IMR-90 (cell line): ENCODE data around the gene KPNA1. TPM values are rescaled to one million over a fixed set of nuclear protein-coding genes. Genes with fewer than 3 reads are reported as not detected.
A peak's percentile ranks its signal among the peaks of the same experiment; 100 is the strongest.

Experiments
- ATAC-seq: fragments of 200-7000 bp; cut with Tn5 transposase; 2 replicates; pipeline ENCODE4 v1.9.1; 2020; ENCODE audit warnings: low read depth, mild to moderate bottlenecking, moderate library complexity
- BruUV-seq: library from RNA; stranded (reverse); fragments of 400-500 nt; replicated peaks from 2 replicates; lab custom pipeline; 2021; lab: Mats Ljungman, UMichigan
- CTCF ChIA-PET: fragments of 300-600 bp; formaldehyde crosslinking; extraction: SDS; loops from one replicate; lab custom pipeline; 2021; ENCODE audit warnings: antibody characterized with exemption; lab: Yijun Ruan, JAX
- POLR2A ChIA-PET: fragments of 300-600 bp; sonication (Branson Sonifier 250); formaldehyde crosslinking; loops from one replicate; lab custom pipeline; 2022; ENCODE audit warnings: antibody characterized with exemption; ENCODE audit not compliant: unreplicated experiment; lab: Charles Lee
- DNase-seq: peaks from one replicate; pipeline ENCODE4 v3.0.0; 2013
- H2AFZ ChIP-seq: replicated peaks from 2 replicates; pipeline ENCODE3; 2013; ENCODE audit warnings: low read length, mild to moderate bottlenecking; ENCODE audit not compliant: poor library complexity
- H2AK5ac ChIP-seq: 2 replicates; pipeline ENCODE4 v1.6.1; 2013; ENCODE audit warnings: low read depth, low read length, inconsistent platforms
- H2AK9ac ChIP-seq: replicated peaks from 2 replicates; pipeline ENCODE3; 2013; ENCODE audit warnings: mild to moderate bottlenecking, low read depth, low read length, moderate library complexity; ENCODE audit not compliant: poor library complexity
- H2BK120ac ChIP-seq: 2 replicates; pipeline ENCODE4 v1.6.1; 2013; ENCODE audit warnings: low read depth, low read length, inconsistent platforms
- H2BK15ac ChIP-seq: 3 replicates; pipeline ENCODE4 v1.6.1; 2013; ENCODE audit warnings: low read depth, low read length, inconsistent platforms
- H2BK20ac ChIP-seq: 2 replicates; pipeline ENCODE4 v1.6.1; 2013; ENCODE audit warnings: low read depth, mild to moderate bottlenecking, inconsistent platforms, low read length, moderate library complexity
- H2BK5ac ChIP-seq: 2 replicates; pipeline ENCODE4 v1.6.1; 2013; ENCODE audit warnings: mild to moderate bottlenecking, low read depth, low read length, inconsistent platforms; ENCODE audit not compliant: poor library complexity, severe bottlenecking
- H3K14ac ChIP-seq: replicated peaks from 2 replicates; pipeline ENCODE4 v1.6.1; 2013; ENCODE audit warnings: low read depth, low read length, inconsistent platforms
- H3K18ac ChIP-seq: 2 replicates; pipeline ENCODE4 v1.6.1; 2013; ENCODE audit warnings: low read depth, low read length, control low read depth
- H3K23ac ChIP-seq: 2 replicates; pipeline ENCODE4 v1.6.1; 2013; ENCODE audit warnings: low read depth, low read length, inconsistent platforms
- H3K27ac ChIP-seq: 2 replicates; pipeline ENCODE4 v1.5.1; 2013; ENCODE audit warnings: mild to moderate bottlenecking, control low read depth, low read length; ENCODE audit not compliant: insufficient read depth
- H3K27me3 ChIP-seq: 2 replicates; pipeline ENCODE4 v1.6.1; 2013; ENCODE audit warnings: low read length; ENCODE audit not compliant: control insufficient read depth, insufficient read depth
- H3K36me3 ChIP-seq: 2 replicates; pipeline ENCODE4 v1.6.1; 2013; ENCODE audit warnings: low read length, mixed read lengths; ENCODE audit not compliant: control insufficient read depth, insufficient read depth
- H3K4ac ChIP-seq: 2 replicates; pipeline ENCODE4 v1.6.1; 2013; ENCODE audit warnings: low read depth, low read length, inconsistent platforms
- H3K4me1 ChIP-seq: 2 replicates; pipeline ENCODE4 v1.6.1; 2013; ENCODE audit warnings: low read length, mixed read lengths; ENCODE audit not compliant: control insufficient read depth, insufficient read depth
- H3K4me2 ChIP-seq: 2 replicates; pipeline ENCODE4 v1.6.1; 2013; ENCODE audit warnings: low read depth, mild to moderate bottlenecking, control low read depth, low read length, moderate library complexity
- H3K4me3 ChIP-seq: 2 replicates; pipeline ENCODE4 v1.5.1; 2013; ENCODE audit warnings: low read depth, mild to moderate bottlenecking, control low read depth, low read length, moderate library complexity; ENCODE audit not compliant: insufficient read depth
- H3K56ac ChIP-seq: 2 replicates; pipeline ENCODE4 v1.6.1; 2013; ENCODE audit warnings: low read length, inconsistent platforms; ENCODE audit not compliant: insufficient read depth; ENCODE audit errors: extremely low read depth
- H3K79me1 ChIP-seq, 2 experiments: 2 replicates each; pipeline ENCODE4 v1.6.1; 2013; ENCODE audit warnings: low read length in 2 of 2, inconsistent platforms in 1 of 2, low read depth in 1 of 2
- H3K9ac ChIP-seq: 2 replicates; pipeline ENCODE4 v1.6.1; 2013; ENCODE audit warnings: low read depth, low read length, control low read depth
- H3K9me1 ChIP-seq: 2 replicates; pipeline ENCODE4 v1.6.1; 2013; ENCODE audit warnings: low read length, inconsistent platforms; ENCODE audit not compliant: insufficient read depth
- H3K9me3 ChIP-seq: 2 replicates; pipeline ENCODE4 v1.6.1; 2013; ENCODE audit warnings: low read length; ENCODE audit not compliant: control insufficient read depth, insufficient read depth
- H4K20me1 ChIP-seq: 2 replicates; pipeline ENCODE4 v1.6.1; 2013; ENCODE audit warnings: low read length, inconsistent platforms; ENCODE audit not compliant: insufficient read depth
- H4K5ac ChIP-seq: 2 replicates; pipeline ENCODE4 v1.6.1; 2013; ENCODE audit warnings: mild to moderate bottlenecking, low read depth, low read length, control low read depth
- H4K8ac ChIP-seq, 2 experiments: 2 replicates each; pipeline ENCODE4 v1.6.1; 2013; ENCODE audit warnings: low read depth in 2 of 2, low read length in 2 of 2, control low read depth in 1 of 2, inconsistent platforms in 1 of 2
- H4K91ac ChIP-seq: 2 replicates; pipeline ENCODE4 v1.6.1; 2013; ENCODE audit warnings: low read depth, low read length, inconsistent platforms; ENCODE audit not compliant: insufficient read depth
- CHD1 ChIP-seq: IDR thresholded peaks from 2 replicates; pipeline ENCODE4 v1.6.1; 2012; ENCODE audit warnings: low read depth, low read length, improper control_type of control experiment
- MXI1 ChIP-seq: IDR thresholded peaks from 2 replicates; pipeline ENCODE4 v1.6.1; 2012; ENCODE audit warnings: low read depth, mild to moderate bottlenecking, low read length, moderate library complexity, borderline replicate concordance
- WGBS, 2 experiments: methylation state at CpG; one replicate each; pipeline versions ENCODE4 v1.1.5 to v1.1.7; 2013; ENCODE audit warnings: missing lambda C conversion rate in 2 of 2; ENCODE audit not compliant: insufficient read length in 1 of 2; ENCODE audit errors: extremely low coverage in 2 of 2; 5-methylcytosine and 5-hydroxymethylcytosine counted together
- dilution Hi-C: fragments of 300-500 bp; cut with HindIII; formaldehyde crosslinking; loops from one replicate; pipeline ENCODE4 v1.14.3; 2018; ENCODE audit warnings: low sequenced_read_pairs; ENCODE audit not compliant: unreplicated experiment
- in situ Hi-C: fragments of 300-500 bp; cut with MboI; formaldehyde crosslinking; loops from 3 replicates; pipeline ENCODE4 v1.14.3; 2019; ENCODE audit warnings: low sequenced_read_pairs, inconsistent platforms, mixed read lengths
- intact Hi-C: fragments of 100-400 bp; cut with micrococcal nuclease; formaldehyde crosslinking; loops from 2 replicates; pipeline ENCODE4 v1.10.0; 2022
- polyA plus RNA-seq, 3 experiments: library from polyadenylated mRNA; depleted of rRNA; stranded (reverse); fragments of >200 nt; gene quantifications; 2 replicates each; pipeline ENCODE4 v1.2.3, GENCODE V29; 2012; ENCODE audit warnings: low replicate concordance in 1 of 3
- total RNA-seq: library from RNA; depleted of rRNA; stranded (reverse); fragments of >200 nt; gene quantifications from 2 replicates; pipeline ENCODE4 v1.2.3, GENCODE V29; 2012

KPNA1 gene
- total and polyA plus RNA-seq, 2 of the 4 experiments (the other 2 are of a cell fraction): 30.6 to 112 TPM

DNA sequence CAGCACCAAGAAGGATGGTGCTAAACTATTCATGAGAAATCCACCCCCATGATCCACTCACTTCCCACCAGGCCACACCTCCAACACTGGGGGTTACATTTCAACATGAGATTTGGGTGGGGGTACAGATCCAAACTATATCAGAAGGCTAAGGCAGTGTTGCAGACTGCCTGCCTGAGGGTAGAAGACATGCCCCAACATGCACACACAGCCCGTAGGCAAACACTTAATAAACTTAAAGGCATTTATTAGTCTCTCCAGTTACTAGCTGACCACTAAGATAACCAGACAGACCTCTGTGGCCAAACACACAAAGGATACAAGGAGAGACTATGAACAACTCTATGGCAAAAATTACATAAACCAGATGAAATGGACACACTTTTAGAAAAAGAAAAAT lies 120.6 kb downstream of the KPNA1 start:
- peak overlapping the region; percentile 87 for H2BK120ac ChIP-seq
- peak overlapping the region; percentile 55; the same call in 1 of the 2 replicates for H3K27ac ChIP-seq
- H2AK5ac ChIP-seq: peak overlapping the region; percentile 57; the same call in 1 of the 2 replicates
- DNase-seq (peak; percentile 4), ATAC-seq (peak; percentile 50)
- H4K20me1 ChIP-seq: no peaks in the 10 kb centered on the region
- WGBS, 2 experiments: no CpG with 5 or more reads among the region's 1 CpG
- H2BK15ac ChIP-seq: no peak overlapping the region
- H2AFZ ChIP-seq: no peak overlapping the region
- TF ChIP-seq MXI1: no peak
- no peak for TF ChIP-seq CHD1
- ChIA-PET CTCF (interaction anchor here (2.0 kb wide), 1 partner anchor 10 kb away, joined by 14 read pairs; the partner anchor contains the start of gene FAM162A), POLR2A (no interaction called here)
- H4K91ac ChIP-seq: peak overlapping the region; percentile 53
- peak overlapping the region; percentile 80 to 94; a peak in 3 of 4 replicates for H4K8ac ChIP-seq
- peak overlapping the region; percentile 98 for H3K18ac ChIP-seq
- H3K79me1 ChIP-seq: peaks cover 0 to 3% of the 10 kb centered on the region in 2 experiments; a peak in 2 of 4 replicates
- no peaks in the 10 kb centered on the region; the same call in 1 of the 2 replicates for H3K36me3 ChIP-seq
- no TSS peak for BruUV-seq
- no peaks in the 10 kb centered on the region for H3K9me1 ChIP-seq
- H3K9ac ChIP-seq: 0 out of 2 replicates have a peak overlapping the region, but pooled peaks have one; percentile 25
- peak overlapping the region; percentile 27; the same call in 1 of the 2 replicates for H2BK20ac ChIP-seq
- in situ Hi-C loops (loop anchor here (10.0 kb wide), 1 partner anchor 281 kb away; no protein-coding TSS in a partner anchor), dilution Hi-C loops (no loop called here), intact Hi-C loops (loop anchor here (5.0 kb wide), 1 partner anchor 168 kb away; the partner anchor contains the start of genes DTX3L and PARP9)
- peak overlapping the region; percentile 72 for H3K4ac ChIP-seq
- peak overlapping the region; percentile 80 for H2BK5ac ChIP-seq
- H3K27me3 ChIP-seq: no peaks in the 10 kb centered on the region
- H3K4me1 ChIP-seq: peaks cover 5% of the 10 kb centered on the region
- H3K9me3 ChIP-seq: no peaks in the 10 kb centered on the region
- peak overlapping the region; percentile 83 for H4K5ac ChIP-seq
- H2AK9ac ChIP-seq: peak overlapping the region; percentile 56
- no peak overlapping the region for H3K4me3 ChIP-seq
- H3K23ac ChIP-seq: peak overlapping the region; percentile 78; the same call in 1 of the 2 replicates
- H3K56ac ChIP-seq: no peak overlapping the region
- H3K4me2 ChIP-seq: no peak overlapping the region
- peak overlapping the region; percentile 50; the same call in 1 of the 2 replicates for H3K14ac ChIP-seq
